HG03135 (cell line): Measurements from ENCODE around the gene MOBP.

Experiments used
- ATAC-seq: cut with Tn5 transposase; IDR thresholded peaks from one replicate; pipeline ENCODE4 v1.9.1; 2021; ENCODE audit warnings: mild to moderate bottlenecking, moderate library complexity; ENCODE audit not compliant: unreplicated experiment

The MOBP gene

DNA sequence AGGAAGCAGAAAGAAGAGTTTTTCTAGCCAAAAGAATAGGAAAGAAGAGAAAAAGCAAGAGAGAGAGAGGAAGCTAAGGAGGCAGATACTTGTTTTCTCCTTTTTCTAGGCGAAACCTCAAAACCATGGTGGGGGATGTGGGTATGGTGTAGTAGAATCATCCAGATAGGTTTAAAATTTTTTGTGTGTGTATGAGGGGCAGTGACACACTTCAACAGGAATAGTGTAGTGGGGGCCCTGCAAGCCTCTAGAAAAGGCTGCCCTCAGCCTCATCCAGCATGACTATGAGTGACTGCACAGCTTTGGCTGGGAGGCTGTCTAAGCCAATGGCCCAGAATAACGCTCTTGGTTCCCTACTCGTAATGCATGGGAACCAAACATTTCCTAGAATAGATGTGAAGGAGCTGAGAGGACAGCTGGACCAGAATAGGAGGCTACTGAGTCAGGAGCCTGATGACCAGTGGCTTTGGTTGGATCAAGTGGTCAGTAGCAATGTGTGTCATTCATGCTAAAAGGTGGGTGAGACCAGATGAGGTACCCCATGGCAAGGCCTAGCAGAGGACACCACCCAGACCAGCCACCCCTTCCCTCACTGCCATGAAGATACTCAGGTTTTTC lies 24.4 kb downstream of the MOBP start:
- ATAC-seq = no peak

DNA sequence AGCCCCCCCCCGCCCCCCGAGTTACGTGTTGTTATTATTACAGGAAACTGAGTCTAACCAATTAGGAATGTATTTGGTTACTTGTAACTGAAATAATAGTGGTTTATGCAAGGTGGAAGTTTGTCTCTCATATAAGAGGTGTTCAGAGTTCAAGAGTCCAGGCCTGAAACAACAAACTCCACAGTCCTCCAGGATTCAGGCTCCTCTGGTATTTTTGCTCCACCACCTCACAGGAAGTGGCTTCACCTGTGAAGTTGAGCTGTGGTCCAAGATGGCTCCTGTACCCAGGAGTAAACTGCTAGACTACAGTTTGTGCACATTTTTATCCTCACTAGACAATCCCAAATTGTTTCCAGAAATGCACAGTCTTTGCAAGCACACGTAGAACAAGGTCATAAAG lies 27.3 kb downstream of the MOBP start:
- ATAC-seq = no peak

DNA sequence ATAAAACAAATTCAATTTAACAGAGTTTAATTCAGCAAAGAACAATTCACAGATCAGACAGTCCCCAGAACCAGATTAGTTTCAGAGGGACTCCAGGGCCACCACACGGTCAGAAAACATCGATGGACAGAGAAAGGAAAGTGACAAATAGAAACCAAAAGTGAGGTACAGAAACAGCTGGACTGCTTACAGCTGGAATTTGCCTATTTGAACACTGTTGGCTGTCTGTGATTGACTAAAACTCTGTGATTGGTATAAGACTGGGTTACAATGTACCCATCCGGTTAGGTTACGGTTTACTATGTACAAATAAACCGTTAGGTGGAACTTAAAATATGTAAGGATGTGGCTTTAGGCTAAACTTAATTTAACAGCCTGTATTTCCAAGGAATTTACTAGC lies 30.3 kb downstream of the MOBP start:
- no peak for ATAC-seq

DNA sequence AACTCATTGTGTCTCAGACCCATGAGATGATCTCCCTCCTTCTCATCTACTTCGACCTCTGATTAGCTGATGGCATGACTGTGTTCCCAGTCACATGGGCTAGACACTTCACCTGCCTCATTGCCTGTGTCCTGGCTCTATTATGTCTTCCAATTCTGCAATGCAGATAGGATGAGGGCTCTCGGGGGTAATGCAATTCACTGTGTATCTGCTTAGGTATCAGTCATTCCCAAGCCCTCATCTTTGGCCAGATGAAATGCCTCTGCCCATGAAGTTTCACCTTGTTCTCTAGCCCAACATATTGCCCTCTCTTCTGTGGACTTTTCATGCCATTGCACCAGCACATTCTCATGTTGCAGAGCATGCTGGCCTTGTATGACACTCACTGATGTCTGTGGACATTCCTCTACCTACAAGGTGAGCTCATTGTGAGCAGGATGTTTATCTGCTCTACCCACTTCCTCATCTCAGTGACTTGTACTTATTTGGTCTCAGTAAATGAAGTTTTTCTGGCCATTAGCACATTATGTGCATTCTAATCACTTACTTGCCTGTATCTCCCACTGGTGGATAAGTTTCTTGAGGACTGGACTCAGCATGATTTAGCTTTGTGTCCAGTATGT lies 32.3 kb downstream of the MOBP start:
- no peak for ATAC-seq

DNA sequence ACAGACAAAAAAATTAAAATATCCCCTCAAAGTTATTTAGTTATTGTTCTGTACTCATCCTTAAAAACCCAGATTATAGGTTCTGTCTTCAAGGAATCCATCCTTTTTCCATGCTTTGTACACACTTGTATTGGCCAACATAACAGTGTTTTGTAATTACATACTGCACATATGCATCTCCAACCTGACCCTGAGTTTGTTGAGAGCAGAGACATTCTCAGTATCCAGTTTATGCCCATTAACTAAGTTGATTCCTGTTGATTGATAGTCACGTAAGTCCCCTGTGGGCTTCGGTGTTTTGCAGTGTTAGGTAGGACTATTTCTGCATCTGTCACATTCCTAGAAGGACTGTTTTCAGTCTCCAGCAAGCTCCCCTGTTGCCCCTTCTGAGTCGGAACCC lies 33.6 kb downstream of the MOBP start:
- ATAC-seq = no peak

DNA sequence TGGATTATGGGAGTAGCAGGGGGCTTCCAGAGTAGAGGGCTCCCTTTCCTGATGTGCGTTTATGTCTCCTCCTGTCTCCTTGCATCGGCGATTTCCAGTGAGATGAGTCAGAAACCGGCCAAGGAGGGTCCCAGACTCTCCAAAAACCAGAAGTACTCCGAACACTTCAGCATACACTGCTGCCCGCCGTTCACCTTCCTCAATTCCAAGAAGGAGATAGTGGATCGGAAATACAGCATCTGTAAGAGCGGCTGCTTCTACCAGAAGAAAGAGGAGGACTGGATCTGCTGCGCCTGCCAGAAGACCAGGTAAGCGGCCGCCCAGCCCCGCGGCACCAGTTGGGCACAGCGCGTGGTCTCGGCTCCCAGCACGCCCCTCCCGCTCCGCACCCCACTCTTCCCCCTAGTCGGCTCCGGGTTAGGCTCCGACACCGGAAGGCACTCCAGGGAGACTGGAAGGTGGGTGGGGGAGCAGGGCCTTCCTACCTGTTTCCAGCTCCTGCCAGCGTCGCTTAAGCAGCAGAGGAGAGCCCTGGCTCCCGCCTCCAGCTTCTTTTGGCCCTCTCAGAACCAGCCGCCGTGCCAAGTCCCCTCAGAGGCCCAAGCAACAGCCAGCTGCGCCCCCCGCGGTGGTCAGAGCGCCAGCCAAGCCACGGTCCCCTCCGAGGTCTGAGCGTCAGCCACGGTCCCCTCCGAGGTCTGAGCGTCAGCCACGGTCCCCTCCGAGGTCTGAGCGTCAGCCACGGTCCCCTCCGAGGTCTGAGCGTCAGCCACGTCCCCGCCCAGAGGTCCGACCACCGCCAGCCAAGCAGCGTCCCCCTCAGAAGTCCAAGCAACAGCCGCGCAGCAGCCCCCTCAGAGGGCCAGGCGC lies 34.7 kb downstream of the MOBP start:
- no peak for ATAC-seq

DNA sequence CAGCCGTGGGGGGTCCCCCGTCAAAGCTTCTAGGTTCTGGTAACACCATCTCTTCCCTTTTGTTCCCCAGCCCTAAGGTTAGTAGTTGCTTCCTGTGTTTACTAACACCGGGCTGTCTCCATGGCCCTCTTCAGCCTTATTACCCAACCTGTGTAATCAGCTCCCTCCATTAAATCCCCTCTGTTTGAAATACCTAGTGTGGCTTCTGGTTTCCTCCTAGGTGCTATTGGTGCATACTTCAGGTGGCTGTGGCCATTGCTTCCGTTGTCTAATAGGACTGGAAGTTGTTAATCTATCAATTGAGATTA lies 35.3 kb downstream of the MOBP start:
- no peak for ATAC-seq

DNA sequence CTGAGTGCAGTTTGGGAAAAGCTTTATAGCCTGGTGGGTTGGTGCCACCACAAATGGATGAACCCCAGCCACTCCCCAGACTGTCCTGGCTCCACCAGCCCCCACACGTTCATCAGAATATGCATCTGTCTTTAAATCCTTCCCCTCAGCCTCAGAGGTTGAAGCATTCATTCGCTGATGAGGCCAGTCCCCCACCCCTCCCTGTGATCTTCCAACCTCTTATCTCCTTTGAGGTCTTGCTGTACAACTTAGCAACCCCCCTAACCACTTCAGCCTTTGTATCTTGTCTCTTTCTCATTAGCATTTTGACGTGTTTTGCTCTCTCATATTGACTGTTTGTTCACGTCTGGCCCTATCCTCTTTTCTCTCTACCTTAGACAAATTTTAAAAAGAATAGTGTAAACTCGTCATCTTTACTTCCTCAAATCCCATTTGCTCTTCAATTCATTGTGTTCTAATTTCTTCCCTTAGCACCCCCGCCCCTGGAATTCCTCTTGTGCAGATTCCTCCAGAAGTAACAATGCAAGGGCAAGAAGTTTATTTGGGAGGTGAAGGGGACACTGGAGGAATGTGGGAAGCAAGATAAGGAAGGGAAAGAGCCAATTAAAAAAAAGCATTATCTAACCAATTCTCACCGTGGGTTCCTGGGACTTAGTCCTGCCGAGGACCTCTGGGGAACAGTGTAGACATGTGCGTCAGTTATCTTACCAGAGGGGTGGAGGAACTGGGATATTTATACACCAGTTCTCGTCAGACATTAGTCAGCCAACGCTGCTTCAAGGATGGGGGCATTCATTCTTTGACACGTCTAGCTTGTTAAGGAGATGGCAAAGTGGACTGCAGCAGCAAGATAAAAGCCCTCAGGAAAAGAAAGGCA lies 38.6 kb downstream of the MOBP start:
- no peak for ATAC-seq

DNA sequence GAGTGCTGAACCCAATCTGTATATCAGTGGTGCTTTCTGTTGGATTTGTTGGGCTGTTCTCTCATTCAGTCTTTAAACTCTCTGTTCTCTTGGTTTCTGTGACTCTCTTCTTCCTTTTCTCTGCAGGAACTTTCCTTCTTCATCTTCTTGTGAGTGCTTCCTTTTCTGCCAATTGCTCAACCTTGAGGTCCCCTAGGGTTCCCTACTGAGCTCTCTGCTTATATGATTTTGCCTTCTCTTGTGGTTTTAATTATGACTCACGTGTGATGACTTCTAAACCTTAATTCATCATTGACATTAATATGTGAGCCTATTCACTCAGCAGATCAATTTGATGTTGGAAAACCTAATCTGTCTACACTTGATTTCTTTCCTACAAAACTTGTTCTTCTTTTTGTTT lies 39.4 kb downstream of the MOBP start:
- ATAC-seq = no peak

DNA sequence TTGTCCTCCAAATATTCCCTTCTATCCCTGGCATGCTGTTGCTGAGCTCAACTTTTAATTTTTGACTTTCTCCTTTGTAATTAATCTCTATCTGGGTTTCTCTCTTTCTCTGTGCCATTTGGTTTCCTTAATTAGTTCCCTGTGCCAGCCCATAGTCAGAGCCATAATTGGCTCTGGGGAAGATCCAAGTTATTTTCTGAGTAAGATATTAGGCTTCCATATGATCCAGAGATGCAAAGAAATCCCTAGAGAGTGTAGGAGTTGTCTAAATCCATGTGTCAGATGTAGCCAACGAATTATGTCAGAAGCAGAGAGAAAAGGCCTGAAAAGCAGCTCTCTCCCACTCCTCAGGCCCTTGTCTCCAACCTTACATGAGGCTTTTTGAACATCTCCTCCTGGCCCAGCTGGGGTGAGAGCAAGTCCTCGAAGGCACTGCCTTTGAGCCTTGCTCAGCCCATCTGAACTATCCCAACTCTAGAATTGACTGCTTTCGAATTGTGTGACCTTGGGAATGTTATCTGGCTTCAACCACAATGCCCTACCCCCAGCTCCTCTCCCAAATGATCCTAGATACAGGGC lies 46.4 kb downstream of the MOBP start:
- ATAC-seq = no peak

DNA sequence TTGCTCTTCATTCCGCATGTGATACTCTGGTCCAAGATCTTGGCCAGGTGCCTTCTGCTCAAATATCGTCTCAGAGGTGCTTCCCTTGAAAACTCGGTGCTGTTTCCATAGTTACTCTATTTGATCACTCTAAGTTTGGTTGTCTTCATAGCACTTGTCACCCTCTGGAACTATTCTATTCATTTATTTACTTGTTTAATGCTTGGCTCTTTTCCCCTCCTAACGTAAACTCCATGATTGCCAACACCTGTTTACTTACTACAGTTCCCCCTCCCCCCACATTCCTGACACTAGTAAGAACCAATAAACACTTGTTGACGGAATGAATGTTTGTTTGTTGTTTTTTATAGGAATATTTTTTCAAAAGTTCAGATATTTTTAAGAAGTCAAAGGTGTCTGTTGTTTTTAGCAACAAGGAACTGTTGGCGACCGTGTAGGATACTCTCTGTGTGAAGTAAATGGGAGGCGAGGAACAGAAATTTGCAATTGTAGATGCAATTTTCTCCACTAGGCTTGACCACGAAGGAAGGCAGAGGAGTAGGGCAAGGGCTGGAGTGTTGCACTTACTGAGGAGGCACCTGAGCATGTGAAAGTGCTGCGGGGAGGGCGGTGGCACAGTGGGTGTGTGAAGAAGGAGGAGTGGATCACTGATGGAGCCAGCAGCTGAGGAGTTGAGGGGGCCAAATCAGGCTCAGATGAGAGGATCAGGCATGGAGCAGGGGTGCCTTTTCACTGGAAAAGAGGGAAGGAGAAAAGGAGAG lies 48.4 kb downstream of the MOBP start:
- no peak for ATAC-seq

DNA sequence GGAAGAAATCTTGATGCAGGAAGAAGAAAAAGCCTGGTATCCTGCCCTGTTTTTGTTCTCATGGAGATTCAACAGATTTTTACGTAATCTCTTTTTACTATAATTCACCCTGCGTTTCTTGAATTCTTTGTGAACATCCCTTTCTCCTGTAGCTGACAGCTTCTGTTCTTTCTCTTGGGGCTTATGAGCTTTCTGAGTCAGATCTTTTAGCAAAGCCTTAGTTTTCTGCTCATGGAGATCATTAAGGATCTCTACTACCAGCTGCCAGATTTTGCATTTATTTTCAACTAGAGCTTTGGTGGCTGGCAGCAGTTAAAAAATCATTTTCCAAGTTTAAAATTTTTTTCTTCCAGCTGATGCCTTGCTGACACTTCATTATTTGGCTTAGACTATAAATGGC lies 51.6 kb downstream of the MOBP start:
- no peak for ATAC-seq

DNA sequence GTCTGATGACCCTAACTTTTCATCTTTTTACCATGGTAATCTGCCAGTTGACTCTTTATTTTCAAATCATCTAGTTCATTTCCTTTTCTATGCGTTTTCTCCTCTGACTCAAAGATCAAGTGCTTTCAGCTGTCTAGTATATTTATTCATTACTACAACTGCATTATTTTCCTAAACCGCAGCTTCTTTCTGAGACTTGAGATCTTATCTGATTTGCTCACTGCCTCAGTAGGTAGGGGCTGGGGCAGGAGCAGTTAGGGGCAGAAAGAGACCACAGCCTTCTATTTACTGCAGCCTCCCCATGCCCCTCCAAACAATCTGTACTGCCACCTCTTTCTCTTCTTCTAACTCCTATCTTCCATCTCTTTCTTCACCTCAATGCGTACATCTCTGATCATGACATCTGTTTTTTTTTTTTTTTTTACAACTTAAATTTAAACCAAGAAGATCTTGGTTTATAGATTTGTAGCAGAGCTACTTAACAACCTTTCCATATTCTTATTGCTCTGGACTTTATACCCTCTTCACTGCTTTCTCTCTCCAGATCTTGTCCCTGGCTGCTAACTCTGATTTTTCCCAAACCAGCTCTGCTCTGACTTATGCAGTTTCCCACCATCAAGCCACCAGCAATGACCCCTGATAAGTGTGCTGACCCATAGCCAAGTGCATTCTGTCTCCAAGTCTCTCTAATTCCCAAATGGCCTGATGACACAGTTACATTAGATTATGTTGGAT lies 52.2 kb downstream of the MOBP start:
- ATAC-seq = no peak

DNA sequence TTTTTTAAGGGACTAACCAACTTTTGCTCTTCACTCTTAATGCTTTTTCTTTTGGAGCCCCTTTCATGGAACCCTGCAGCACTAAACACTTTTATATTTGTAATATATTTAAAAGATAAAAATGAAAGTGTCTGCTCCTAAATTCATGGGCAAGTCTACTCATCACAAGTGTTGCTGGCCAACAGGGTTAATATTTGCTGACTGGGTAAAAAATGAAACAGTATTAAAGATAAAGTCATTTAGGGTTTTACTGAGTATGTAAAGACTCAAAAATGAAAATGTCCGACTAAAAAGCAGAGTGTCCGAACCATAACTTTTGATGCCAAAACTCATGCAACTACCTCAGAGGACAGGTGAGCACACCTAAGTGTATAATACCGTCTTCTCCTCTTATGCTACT lies 54.0 kb downstream of the MOBP start:
- no peak for ATAC-seq

DNA sequence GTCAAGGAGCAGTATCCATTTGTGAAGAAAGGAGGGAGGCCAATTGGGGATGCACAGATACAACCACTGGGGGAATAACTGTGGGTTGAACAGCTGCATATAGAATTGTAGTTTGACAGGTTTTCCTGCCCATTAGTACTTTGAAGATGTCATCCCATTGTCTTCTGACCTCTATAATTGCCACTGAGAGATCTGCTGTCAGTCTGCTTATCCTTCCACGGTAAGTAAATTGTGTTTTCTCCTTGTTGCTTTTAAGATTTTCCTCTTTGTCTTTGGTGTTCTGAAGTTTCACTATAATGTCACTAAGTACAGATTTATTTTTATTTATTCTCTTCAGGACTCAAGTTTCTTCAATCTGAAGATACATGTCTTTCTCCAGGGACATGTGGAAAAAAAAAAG lies 56.6 kb downstream of the MOBP start:
- ATAC-seq = no peak

DNA sequence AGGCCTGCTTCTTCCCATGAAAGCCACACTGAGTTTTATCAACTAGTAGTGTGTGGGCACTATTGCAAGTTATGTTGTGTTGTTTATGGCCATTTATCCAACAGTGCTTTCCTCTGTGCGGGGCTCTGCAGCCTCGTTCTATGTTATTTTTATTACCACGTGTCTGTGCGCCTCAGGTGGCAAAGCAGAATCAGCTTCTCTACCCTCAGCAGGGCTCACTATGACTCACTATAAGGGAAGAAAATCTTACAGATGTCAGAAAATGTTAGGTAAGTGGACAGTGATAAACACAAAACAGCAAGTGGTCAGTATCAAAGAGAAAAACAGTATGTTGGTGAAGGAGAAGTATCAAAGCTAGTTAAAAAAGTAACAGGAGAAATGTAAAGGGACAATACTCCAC lies 61.4 kb downstream of the MOBP start:
- no peak for ATAC-seq

DNA sequence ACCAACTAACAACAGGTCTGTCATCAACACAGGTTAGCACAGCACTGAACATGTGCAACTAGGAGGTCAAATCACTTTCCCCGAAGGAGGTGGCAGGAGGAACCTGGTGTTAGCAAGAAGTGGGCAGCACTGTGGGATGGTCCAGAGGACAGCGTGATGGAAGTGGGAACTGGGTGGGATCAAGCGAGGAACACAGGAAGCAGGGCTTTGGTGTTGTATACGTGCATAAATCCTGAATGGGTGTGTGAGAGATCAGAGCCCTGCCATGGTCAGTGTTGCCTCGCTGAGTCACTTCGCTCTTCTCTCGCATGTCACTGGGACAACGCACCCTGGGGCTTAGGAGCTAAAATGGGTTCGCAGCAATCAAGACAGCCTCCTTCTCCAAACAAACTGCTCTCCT lies 62.1 kb downstream of the MOBP start:
- no peak for ATAC-seq

DNA sequence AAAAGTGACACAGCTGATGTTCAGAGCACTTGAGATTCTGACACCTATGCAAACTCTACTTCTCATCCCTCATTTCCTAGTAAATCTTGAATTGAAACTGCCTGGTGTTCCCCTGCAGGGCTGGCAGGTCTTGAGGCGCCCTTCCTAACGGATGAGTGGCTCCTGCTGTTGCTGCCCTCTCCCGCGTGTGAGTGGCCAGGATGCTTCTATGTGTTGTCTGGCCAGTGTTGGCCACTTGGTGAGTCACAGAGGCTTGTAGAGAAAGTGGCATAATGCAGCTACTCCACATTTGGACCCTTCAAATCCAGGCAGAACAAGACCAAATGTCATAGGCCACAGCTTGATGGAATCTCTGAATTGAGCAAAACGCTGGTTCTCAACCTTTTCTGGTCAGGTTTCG lies 63.6 kb downstream of the MOBP start:
- no peak for ATAC-seq

DNA sequence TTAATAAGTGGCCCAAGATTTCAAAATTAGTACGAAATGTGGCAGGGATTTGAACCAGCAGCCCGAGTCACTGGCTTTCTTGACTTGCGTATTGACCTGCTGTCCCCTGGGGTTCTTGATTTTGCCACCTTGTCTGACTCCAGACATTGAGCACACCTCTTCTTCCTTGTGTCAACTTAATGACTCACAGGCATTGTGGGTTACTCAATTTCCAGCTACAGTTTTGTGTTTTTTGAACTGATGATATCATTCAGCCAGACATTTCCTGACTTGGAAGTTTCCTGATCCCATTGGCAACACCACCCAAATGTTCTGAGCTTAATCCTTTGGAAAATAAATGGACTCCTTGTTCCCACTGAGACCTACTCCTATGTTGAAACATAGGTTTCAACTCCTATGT lies 64.2 kb downstream of the MOBP start:
- no peak for ATAC-seq

DNA sequence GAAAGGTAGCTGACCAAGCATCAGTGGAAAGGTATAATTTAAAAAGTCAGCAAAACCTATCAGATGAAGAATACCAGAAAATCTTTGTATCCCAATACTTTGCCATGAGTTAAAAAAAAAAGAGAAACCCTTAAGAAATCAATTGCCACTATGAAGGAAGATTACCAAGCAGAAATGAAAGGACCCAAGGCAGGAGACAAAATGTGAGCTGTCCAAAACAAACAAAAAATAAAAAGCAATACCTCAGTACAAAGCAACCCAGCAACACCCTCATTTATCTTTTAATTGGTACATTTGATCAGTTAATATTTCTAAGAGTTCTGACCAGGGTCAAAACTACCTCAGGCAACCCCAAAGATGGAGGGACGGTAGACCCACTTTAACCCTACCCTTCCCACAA lies 65.3 kb downstream of the MOBP start:
- no peak for ATAC-seq
